ENCODE measurements around the gene GRK5. TPM values are rescaled to one million over a fixed set of nuclear protein-coding genes. Genes with fewer than 3 reads are reported as not detected.
A peak's percentile ranks its signal among the peaks of the same experiment; 100 is the strongest.

The GRK5 gene
- total RNA-seq, 1 donor from 2014 or later, result 4.3 TPM

- Histone ChIP-seq H3K79me2 (ENCODE audit: low read depth) (no peaks in the 10 kb centered on the region), H3K27me3 (no peaks in the 10 kb centered on the region), H2AFZ (replicated peaks) (no peak overlapping the region), H3K4me2 (no peak overlapping the region), H4K20me1 (ENCODE audit: low read depth) (no peaks in the 10 kb centered on the region), H3K36me3 (no peaks in the 10 kb centered on the region), H3K27ac (no peak overlapping the region), H3K9ac (no peak overlapping the region), H3K9me3 (ENCODE audit: low read depth) (no peaks in the 10 kb centered on the region), H3F3A (ENCODE audit: low read depth) (peaks cover 36% of the 10 kb centered on the region), H3K4me3 (no peak overlapping the region), H3K4me1 (peaks cover 50% of the 10 kb centered on the region)
- DNase-seq (ENCODE audit: low spot score), result peak; percentile 51
- TF ChIP-seq EZH2phosphoT487 (IDR thresholded peaks at IDR 0.05), result no peak
- no peak for TF ChIP-seq CTCF (IDR thresholded peaks at IDR 0.05)
- TF ChIP-seq EZH2 (IDR thresholded peaks at IDR 0.05), result no peak
- Mint-ChIP-seq H3K36me3 (no peaks in the 10 kb centered on the region), H3K4me3 (peak overlapping the region; percentile 65), H3K4me1 (peaks cover 71% of the 10 kb centered on the region), H3K27ac (peak overlapping the region; percentile 98), H3K9me3 (no peaks in the 10 kb centered on the region), H3K27me3 (ENCODE audit: insufficient read depth, low read depth) (peaks cover 14% of the 10 kb centered on the region)
Measured at GRCh38 chr10:119315128-119316001, 108.0 kb downstream of the GRK5 start.

- H3K4me1 ChIP-seq, result peaks cover 50% of the 10 kb centered on the region
- H3K27ac Mint-ChIP-seq, result peak overlapping the region; percentile 98
- H3K4me3 Mint-ChIP-seq, result no peak overlapping the region
- no peak for TF ChIP-seq CTCF (IDR thresholded peaks at IDR 0.05)
- TF ChIP-seq EZH2 (IDR thresholded peaks at IDR 0.05), result no peak
- TF ChIP-seq EZH2phosphoT487 (IDR thresholded peaks at IDR 0.05), result no peak
- DNase-seq (ENCODE audit: low spot score), result no peak
- no peak overlapping the region for H3K4me2 ChIP-seq
- no peak overlapping the region for H3K27ac ChIP-seq
- H3K9me3 Mint-ChIP-seq, result no peaks in the 10 kb centered on the region
- H3F3A ChIP-seq (ENCODE audit: low read depth), result peaks cover 36% of the 10 kb centered on the region
- H3K27me3 ChIP-seq, result no peaks in the 10 kb centered on the region
- H3K9ac ChIP-seq, result no peak overlapping the region
- no peak overlapping the region for H3K4me3 ChIP-seq
- H2AFZ ChIP-seq (replicated peaks), result no peak overlapping the region
- no peaks in the 10 kb centered on the region for H3K9me3 ChIP-seq (ENCODE audit: low read depth)
- no peaks in the 10 kb centered on the region for H3K79me2 ChIP-seq (ENCODE audit: low read depth)
- peaks cover 72% of the 10 kb centered on the region for H3K4me1 Mint-ChIP-seq
- H4K20me1 ChIP-seq (ENCODE audit: low read depth), result no peaks in the 10 kb centered on the region
- H3K36me3 ChIP-seq, result no peaks in the 10 kb centered on the region
- peaks cover 13% of the 10 kb centered on the region for H3K27me3 Mint-ChIP-seq (ENCODE audit: insufficient read depth, low read depth)
- H3K36me3 Mint-ChIP-seq, result no peaks in the 10 kb centered on the region
Measured at GRCh38 chr10:119316002-119316358, 108.6 kb downstream of the GRK5 start.

GRCh38 chr10:119316729-119317097 is 109.3 kb downstream of the GRK5 start:
- no peak for DNase-seq (ENCODE audit: low spot score)
- peak overlapping the region; percentile 78 for H3K27ac ChIP-seq
- H2AFZ ChIP-seq (replicated peaks), result no peak overlapping the region
- peaks cover 50% of the 10 kb centered on the region for H3K4me1 ChIP-seq
- no peaks in the 10 kb centered on the region for H3K27me3 ChIP-seq
- Mint-ChIP-seq H3K27ac (peak overlapping the region; percentile 78), H3K9me3 (no peaks in the 10 kb centered on the region), H3K4me1 (peaks cover 69% of the 10 kb centered on the region), H3K4me3 (peak overlapping the region; percentile 37), H3K36me3 (no peaks in the 10 kb centered on the region), H3K27me3 (ENCODE audit: insufficient read depth, low read depth) (peaks cover 10% of the 10 kb centered on the region)
- H3K9me3 ChIP-seq (ENCODE audit: low read depth), result no peaks in the 10 kb centered on the region
- no peaks in the 10 kb centered on the region for H3K36me3 ChIP-seq
- peaks cover 36% of the 10 kb centered on the region for H3F3A ChIP-seq (ENCODE audit: low read depth)
- no peaks in the 10 kb centered on the region for H3K79me2 ChIP-seq (ENCODE audit: low read depth)
- peak overlapping the region; percentile 69 for H3K4me2 ChIP-seq
- no peaks in the 10 kb centered on the region for H4K20me1 ChIP-seq (ENCODE audit: low read depth)
- no peak overlapping the region for H3K4me3 ChIP-seq
- TF ChIP-seq CTCF (IDR thresholded peaks at IDR 0.05), result no peak
- no peak for TF ChIP-seq EZH2 (IDR thresholded peaks at IDR 0.05)
- no peak for TF ChIP-seq EZH2phosphoT487 (IDR thresholded peaks at IDR 0.05)
- no peak overlapping the region for H3K9ac ChIP-seq
